ENCODE results near the gene TMEM132D. TPM values are rescaled to one million over a fixed set of nuclear protein-coding genes. Genes with fewer than 3 reads are reported as not detected.
"Not testable (repeated sequence)": the region's sequence is repeated elsewhere in the genome, so short reads cannot be mapped to it uniquely, and the experiment has no call there.

TMEM132D gene
- total RNA-seq, 4 donors from 2014 or later = 0.15 to 0.94 TPM; not detected in 2

DNA sequence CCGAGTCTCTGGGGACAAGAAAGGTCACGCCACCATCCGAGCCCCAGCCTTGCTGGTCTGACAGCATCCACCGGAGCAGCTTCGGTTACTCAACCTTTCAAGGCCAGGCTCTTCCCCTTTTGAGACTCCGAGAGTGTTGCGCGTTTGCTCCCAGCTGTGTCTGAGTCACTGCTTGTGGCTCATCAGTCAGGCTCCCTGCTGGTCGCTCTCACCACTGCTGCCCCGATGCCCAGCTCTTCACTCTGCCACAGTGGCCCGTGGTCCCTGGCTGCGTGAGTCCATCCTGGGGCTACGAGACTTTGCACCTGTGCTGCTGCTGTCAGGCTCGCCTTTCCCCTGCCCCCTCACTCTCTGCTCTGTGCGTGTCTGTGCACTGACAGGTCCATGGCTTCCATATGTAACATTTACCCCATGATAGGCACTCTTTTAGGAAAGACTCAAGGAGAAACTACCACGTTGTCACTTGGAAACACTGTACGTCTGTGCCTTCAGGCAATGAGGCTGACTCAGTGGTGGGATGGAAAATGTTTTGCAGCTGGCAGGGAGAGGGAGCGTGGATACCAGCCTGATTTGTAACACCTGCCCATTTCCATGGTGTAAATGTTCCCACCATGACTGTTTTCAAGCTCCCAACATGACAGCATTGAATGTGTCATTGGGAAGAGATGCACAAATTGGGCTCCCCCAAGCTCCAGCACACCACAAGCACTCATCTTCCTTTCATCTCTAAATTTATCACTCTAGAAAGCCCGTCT is 350.7 kb downstream of the TMEM132D start:
- H3K27me3 ChIP-seq = peaks cover 3% of the 10 kb centered on the region
- H3K4me1 ChIP-seq = no peaks in the 10 kb centered on the region
- H3K9me3 ChIP-seq = peaks cover 0 to 21% (median 0%) of the 10 kb centered on the region in 3 donors
- TF ChIP-seq POLR2A (IDR thresholded peaks at IDR 0.05) (no peak), EP300 (IDR thresholded peaks at IDR 0.05) (no peak), POLR2AphosphoS5 (IDR thresholded peaks at IDR 0.05) (no peak)
- TF ChIP-seq, protein P1, sequence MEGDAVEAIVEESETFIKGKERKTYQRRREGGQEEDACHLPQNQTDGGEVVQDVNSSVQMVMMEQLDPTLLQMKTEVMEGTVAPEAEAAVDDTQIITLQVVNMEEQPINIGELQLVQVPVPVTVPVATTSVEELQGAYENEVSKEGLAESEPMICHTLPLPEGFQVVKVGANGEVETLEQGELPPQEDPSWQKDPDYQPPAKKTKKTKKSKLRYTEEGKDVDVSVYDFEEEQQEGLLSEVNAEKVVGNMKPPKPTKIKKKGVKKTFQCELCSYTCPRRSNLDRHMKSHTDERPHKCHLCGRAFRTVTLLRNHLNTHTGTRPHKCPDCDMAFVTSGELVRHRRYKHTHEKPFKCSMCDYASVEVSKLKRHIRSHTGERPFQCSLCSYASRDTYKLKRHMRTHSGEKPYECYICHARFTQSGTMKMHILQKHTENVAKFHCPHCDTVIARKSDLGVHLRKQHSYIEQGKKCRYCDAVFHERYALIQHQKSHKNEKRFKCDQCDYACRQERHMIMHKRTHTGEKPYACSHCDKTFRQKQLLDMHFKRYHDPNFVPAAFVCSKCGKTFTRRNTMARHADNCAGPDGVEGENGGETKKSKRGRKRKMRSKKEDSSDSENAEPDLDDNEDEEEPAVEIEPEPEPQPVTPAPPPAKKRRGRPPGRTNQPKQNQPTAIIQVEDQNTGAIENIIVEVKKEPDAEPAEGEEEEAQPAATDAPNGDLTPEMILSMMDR (IDR thresholded peaks at IDR 0.05) = no peak
- no peaks in the 10 kb centered on the region for H3K36me3 ChIP-seq
- WGBS, 2 donors (ENCODE audit: low coverage in 1 of 2) = 64 to 84% methylated on average over 4 to 12 of the region's 19 CpGs
- H3K27ac ChIP-seq = no peak overlapping the region
- no peak for ATAC-seq
- H3K4me3 ChIP-seq = no peak overlapping the region

DNA sequence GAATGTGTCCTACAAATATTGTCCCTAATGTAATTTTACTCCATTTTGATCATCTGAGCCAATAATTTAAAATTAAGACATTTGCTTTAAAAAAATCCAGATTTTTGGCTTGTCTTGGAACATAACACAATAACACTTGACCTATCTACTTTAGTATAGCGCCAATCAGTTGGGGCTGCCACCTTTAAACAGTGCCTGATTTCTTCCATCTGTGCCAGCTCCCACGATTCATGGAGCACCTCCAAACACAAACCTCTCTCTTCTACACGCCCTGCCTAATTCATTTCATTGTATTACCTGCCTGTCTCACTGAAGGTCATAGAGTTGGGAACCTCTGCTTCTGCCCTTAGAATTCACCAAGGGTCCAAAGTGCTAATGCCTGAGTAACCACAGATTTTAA is 352.4 kb downstream of the TMEM132D start:
- 54% methylated on average over 3 of the region's 3 CpGs; no CpG with 5 or more reads in 1 of the 2 donors for WGBS, 2 donors (ENCODE audit: low coverage in 1 of 2)
- Histone ChIP-seq H3K4me1 (no peaks in the 10 kb centered on the region), H3K36me3 (no peaks in the 10 kb centered on the region), H3K27ac (no peak overlapping the region), H3K9me3 (peaks cover 0 to 21% (median 0%) of the 10 kb centered on the region in 3 donors), H3K27me3 (no peaks in the 10 kb centered on the region), H3K4me3 (no peak overlapping the region)
- no peak for ATAC-seq
- TF ChIP-seq POLR2A (IDR thresholded peaks at IDR 0.05) (no peak), EP300 (IDR thresholded peaks at IDR 0.05) (no peak), POLR2AphosphoS5 (IDR thresholded peaks at IDR 0.05) (no peak)
- TF ChIP-seq, protein P1 (IDR thresholded peaks at IDR 0.05) = no peak

DNA sequence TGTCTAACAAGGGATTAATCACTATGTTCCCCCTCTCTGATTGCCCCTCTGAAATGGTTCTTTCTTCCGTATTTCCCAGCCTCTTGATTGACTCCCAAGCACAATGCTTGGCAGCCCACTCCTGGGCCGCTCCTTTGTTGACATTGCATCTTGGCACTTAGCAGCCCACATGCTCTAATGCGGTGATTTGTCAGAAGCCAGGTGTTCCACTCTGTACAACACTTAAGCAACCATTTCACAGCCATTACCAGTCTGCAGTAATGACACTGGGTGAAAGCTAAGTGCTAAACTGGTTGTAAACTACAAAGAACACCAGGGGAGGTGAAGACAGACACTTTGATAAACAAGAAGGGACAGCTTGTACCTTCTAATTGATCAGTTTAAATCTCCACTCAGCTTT is 353.5 kb downstream of the TMEM132D start:
- peaks cover 0 to 21% (median 0%) of the 10 kb centered on the region in 3 donors for H3K9me3 ChIP-seq
- H3K27ac ChIP-seq = no peak overlapping the region
- WGBS, 2 donors (ENCODE audit: low coverage in 1 of 2) = 10 to 11% methylated on average over 3 of the region's 3 CpGs
- no peaks in the 10 kb centered on the region for H3K27me3 ChIP-seq
- H3K4me3 ChIP-seq = no peak overlapping the region
- no peak for TF ChIP-seq POLR2A (IDR thresholded peaks at IDR 0.05)
- no peak for TF ChIP-seq EP300 (IDR thresholded peaks at IDR 0.05)
- TF ChIP-seq, protein P1 (IDR thresholded peaks at IDR 0.05) = no peak
- no peak for TF ChIP-seq POLR2AphosphoS5 (IDR thresholded peaks at IDR 0.05)
- no peaks in the 10 kb centered on the region for H3K36me3 ChIP-seq
- H3K4me1 ChIP-seq = no peaks in the 10 kb centered on the region
- no peak for ATAC-seq

DNA sequence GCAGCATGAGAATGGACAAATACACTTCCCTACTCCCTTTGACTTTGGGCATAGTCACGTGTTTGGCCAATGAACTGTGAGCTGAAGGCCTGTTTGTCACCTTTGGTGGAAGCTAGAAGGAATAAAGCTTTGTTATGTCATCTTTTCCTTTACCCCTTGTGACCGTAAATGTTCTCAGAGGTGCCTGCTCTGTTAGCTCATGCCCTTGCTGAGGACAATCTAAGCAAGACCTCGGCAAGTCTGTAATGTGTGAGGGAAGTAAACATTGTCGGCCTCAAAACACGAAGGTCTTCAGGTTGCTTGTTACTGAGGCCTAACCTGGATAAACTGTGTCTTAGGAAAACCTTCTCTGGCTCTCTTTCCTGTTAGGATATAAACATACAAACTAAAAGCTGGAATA is 354.2 kb downstream of the TMEM132D start:
- Histone ChIP-seq H3K9me3 (peaks cover 0 to 21% (median 0%) of the 10 kb centered on the region in 3 donors), H3K27me3 (no peaks in the 10 kb centered on the region), H3K4me1 (no peaks in the 10 kb centered on the region), H3K36me3 (no peaks in the 10 kb centered on the region), H3K4me3 (no peak overlapping the region), H3K27ac (no peak overlapping the region)
- ATAC-seq = no peak
- 51 to 74% methylated on average over 3 to 5 of the region's 5 CpGs for WGBS, 2 donors (ENCODE audit: low coverage in 1 of 2)
- TF ChIP-seq POLR2A (IDR thresholded peaks at IDR 0.05) (no peak), POLR2AphosphoS5 (IDR thresholded peaks at IDR 0.05) (no peak), EP300 (IDR thresholded peaks at IDR 0.05) (no peak)
- TF ChIP-seq, protein P1 (IDR thresholded peaks at IDR 0.05) = no peak

DNA sequence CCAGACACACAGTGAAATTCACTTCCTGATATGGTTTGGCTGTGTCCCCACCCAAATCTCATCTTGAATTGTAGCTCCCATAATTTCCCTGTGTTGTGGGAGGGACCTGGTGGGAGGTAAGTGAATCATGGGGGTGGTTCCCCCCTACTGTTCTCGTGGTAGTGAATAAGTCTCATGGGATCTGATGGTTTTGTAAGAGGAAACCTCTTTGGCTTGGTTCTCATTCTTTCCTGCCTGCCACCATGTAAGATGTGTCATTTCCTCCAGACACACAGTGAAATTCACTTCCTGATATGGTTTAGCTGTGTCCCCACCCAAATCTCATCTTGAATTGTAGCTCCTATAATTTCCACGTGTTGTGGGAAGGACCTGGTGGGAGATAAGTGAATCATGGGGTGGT is 354.8 kb downstream of the TMEM132D start:
- not testable (repeated sequence) for H3K4me3 ChIP-seq, H3K36me3 ChIP-seq, ATAC-seq, H3K27me3 ChIP-seq, H3K27ac ChIP-seq, H3K4me1 ChIP-seq
- peaks cover 0 to 21% (median 0%) of the 10 kb centered on the region in 3 donors for H3K9me3 ChIP-seq
- 50 to 53% methylated on average over 2 of the region's 2 CpGs for WGBS, 2 donors (ENCODE audit: low coverage in 1 of 2)

Measured in gastroesophageal sphincter (tissue), 4 donors.